Esophagus squamous epithelium (tissue), 4 donors: Measurements from ENCODE around the gene FRK.

Experiments
- POLR2A ChIP-seq, 4 donors: fragments of 450-650 bp; IDR thresholded peaks; one replicate each; pipeline ENCODE4 v1.6.1; 2017; ENCODE audit warnings: antibody characterized with exemption in 4 of 4, mild to moderate bottlenecking in 4 of 4, moderate library complexity in 3 of 4
- TF ChIP-seq, protein P1 (sequence below), 6 experiments: fragments of 450-650 bp in 4 of 6; fragments of 200-600 bp in 2 of 6; sonication (generic) in 2 of 6; IDR thresholded peaks; one replicate each; pipeline ENCODE4 v1.5.1; 2016 to 2019; ENCODE audit warnings: antibody characterized with exemption in 6 of 6, mild to moderate bottlenecking in 4 of 6, moderate library complexity in 4 of 6

- no peak for TF ChIP-seq POLR2A (IDR thresholded peaks at IDR 0.05)
- TF ChIP-seq, protein P1, sequence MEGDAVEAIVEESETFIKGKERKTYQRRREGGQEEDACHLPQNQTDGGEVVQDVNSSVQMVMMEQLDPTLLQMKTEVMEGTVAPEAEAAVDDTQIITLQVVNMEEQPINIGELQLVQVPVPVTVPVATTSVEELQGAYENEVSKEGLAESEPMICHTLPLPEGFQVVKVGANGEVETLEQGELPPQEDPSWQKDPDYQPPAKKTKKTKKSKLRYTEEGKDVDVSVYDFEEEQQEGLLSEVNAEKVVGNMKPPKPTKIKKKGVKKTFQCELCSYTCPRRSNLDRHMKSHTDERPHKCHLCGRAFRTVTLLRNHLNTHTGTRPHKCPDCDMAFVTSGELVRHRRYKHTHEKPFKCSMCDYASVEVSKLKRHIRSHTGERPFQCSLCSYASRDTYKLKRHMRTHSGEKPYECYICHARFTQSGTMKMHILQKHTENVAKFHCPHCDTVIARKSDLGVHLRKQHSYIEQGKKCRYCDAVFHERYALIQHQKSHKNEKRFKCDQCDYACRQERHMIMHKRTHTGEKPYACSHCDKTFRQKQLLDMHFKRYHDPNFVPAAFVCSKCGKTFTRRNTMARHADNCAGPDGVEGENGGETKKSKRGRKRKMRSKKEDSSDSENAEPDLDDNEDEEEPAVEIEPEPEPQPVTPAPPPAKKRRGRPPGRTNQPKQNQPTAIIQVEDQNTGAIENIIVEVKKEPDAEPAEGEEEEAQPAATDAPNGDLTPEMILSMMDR (IDR thresholded peaks at IDR 0.05): no peak
These were observed 45.1 kb downstream of the FRK start for GRCh38 chr6:116015561-116015960.
